T-helper 1 cell treated with Interleukin-12 subunit alpha and Interleukin-12 subunit beta and Interleukin-4 antibody, amounts not matched to agents 30 μg/mL and 1 μg/mL, for 36 hours (primary cell): ENCODE results near the gene COX6B2.

Source experiments
- H3K27ac Mint-ChIP-seq: one replicate; pipeline ENCODE4 v1.8.0; 2021; ENCODE audit warnings: mild to moderate bottlenecking, mixed read lengths
- H3K27me3 Mint-ChIP-seq: one replicate; pipeline ENCODE4 v1.8.0; 2021; ENCODE audit warnings: low read depth, mixed read lengths
- H3K36me3 Mint-ChIP-seq: one replicate; pipeline ENCODE4 v1.8.0; 2021; ENCODE audit warnings: low read depth, mixed read lengths
- H3K4me1 Mint-ChIP-seq: one replicate; pipeline ENCODE4 v1.8.0; 2021; ENCODE audit warnings: low read depth, mixed read lengths
- H3K4me3 Mint-ChIP-seq: one replicate; pipeline ENCODE4 v1.8.0; 2021; ENCODE audit warnings: mild to moderate bottlenecking, moderate library complexity, mixed read lengths
- H3K9me3 Mint-ChIP-seq: one replicate; pipeline ENCODE4 v1.8.0; 2021; ENCODE audit warnings: mixed read lengths

Gene COX6B2

GRCh38 chr19:55321466-55322137, 32.9 kb downstream of the COX6B2 start:
- Mint-ChIP-seq H3K27ac (no peak overlapping the region), H3K4me1 (peaks cover 7% of the 10 kb centered on the region), H3K36me3 (no peaks in the 10 kb centered on the region), H3K9me3 (no peaks in the 10 kb centered on the region), H3K4me3 (no peak overlapping the region), H3K27me3 (peaks cover 9% of the 10 kb centered on the region)

- H3K4me3 Mint-ChIP-seq: no peak overlapping the region
- H3K27ac Mint-ChIP-seq: no peak overlapping the region
- no peaks in the 10 kb centered on the region for H3K9me3 Mint-ChIP-seq
- H3K27me3 Mint-ChIP-seq: peaks cover 9% of the 10 kb centered on the region
- H3K36me3 Mint-ChIP-seq: no peaks in the 10 kb centered on the region
- H3K4me1 Mint-ChIP-seq: peaks cover 7% of the 10 kb centered on the region
Observed at GRCh38 chr19:55320844-55321419, 33.6 kb downstream of the COX6B2 start.

GRCh38 chr19:55319785-55320184, 34.7 kb downstream of the COX6B2 start:
- H3K36me3 Mint-ChIP-seq: no peaks in the 10 kb centered on the region
- no peak overlapping the region for H3K27ac Mint-ChIP-seq
- no peaks in the 10 kb centered on the region for H3K9me3 Mint-ChIP-seq
- peaks cover 4% of the 10 kb centered on the region for H3K4me1 Mint-ChIP-seq
- H3K27me3 Mint-ChIP-seq: peaks cover 9% of the 10 kb centered on the region
- H3K4me3 Mint-ChIP-seq: no peak overlapping the region

GRCh38 chr19:55316646-55317045, 37.9 kb downstream of the COX6B2 start:
- Mint-ChIP-seq H3K4me1 (no peaks in the 10 kb centered on the region), H3K27me3 (peaks cover under 1% of the 10 kb centered on the region), H3K4me3 (no peak overlapping the region), H3K9me3 (no peaks in the 10 kb centered on the region), H3K36me3 (no peaks in the 10 kb centered on the region), H3K27ac (no peak overlapping the region)

- Mint-ChIP-seq H3K9me3 (no peaks in the 10 kb centered on the region), H3K27ac (no peak overlapping the region), H3K27me3 (no peaks in the 10 kb centered on the region), H3K4me1 (no peaks in the 10 kb centered on the region), H3K4me3 (no peak overlapping the region), H3K36me3 (no peaks in the 10 kb centered on the region)
Observed at GRCh38 chr19:55315956-55316525, 38.5 kb downstream of the COX6B2 start.

GRCh38 chr19:55314396-55314795, 40.1 kb downstream of the COX6B2 start:
- no peaks in the 10 kb centered on the region for H3K27me3 Mint-ChIP-seq
- H3K4me1 Mint-ChIP-seq: no peaks in the 10 kb centered on the region
- no peak overlapping the region for H3K4me3 Mint-ChIP-seq
- no peak overlapping the region for H3K27ac Mint-ChIP-seq
- H3K36me3 Mint-ChIP-seq: no peaks in the 10 kb centered on the region
- no peaks in the 10 kb centered on the region for H3K9me3 Mint-ChIP-seq

GRCh38 chr19:55312621-55313512, 41.7 kb downstream of the COX6B2 start:
- Mint-ChIP-seq H3K27me3 (no peaks in the 10 kb centered on the region), H3K27ac (no peak overlapping the region), H3K9me3 (no peaks in the 10 kb centered on the region), H3K4me1 (no peaks in the 10 kb centered on the region), H3K36me3 (no peaks in the 10 kb centered on the region), H3K4me3 (no peak overlapping the region)

GRCh38 chr19:55311797-55312196, 42.7 kb downstream of the COX6B2 start:
- Mint-ChIP-seq H3K4me1 (no peaks in the 10 kb centered on the region), H3K9me3 (no peaks in the 10 kb centered on the region), H3K36me3 (peaks cover 3% of the 10 kb centered on the region), H3K27ac (no peak overlapping the region), H3K27me3 (no peaks in the 10 kb centered on the region), H3K4me3 (no peak overlapping the region)

GRCh38 chr19:55311397-55311796, 43.1 kb downstream of the COX6B2 start:
- Mint-ChIP-seq H3K27ac (no peak overlapping the region), H3K9me3 (no peaks in the 10 kb centered on the region), H3K36me3 (peaks cover 3% of the 10 kb centered on the region), H3K27me3 (no peaks in the 10 kb centered on the region), H3K4me1 (no peaks in the 10 kb centered on the region), H3K4me3 (no peak overlapping the region)

GRCh38 chr19:55310498-55310897, 44.0 kb downstream of the COX6B2 start:
- H3K27ac Mint-ChIP-seq: no peak overlapping the region
- no peaks in the 10 kb centered on the region for H3K27me3 Mint-ChIP-seq
- H3K4me3 Mint-ChIP-seq: no peak overlapping the region

GRCh38 chr19:55309448-55309847, 45.1 kb downstream of the COX6B2 start:
- Mint-ChIP-seq H3K27ac (no peak overlapping the region), H3K4me1 (peaks cover 2% of the 10 kb centered on the region), H3K9me3 (no peaks in the 10 kb centered on the region), H3K27me3 (no peaks in the 10 kb centered on the region), H3K36me3 (peaks cover 6% of the 10 kb centered on the region), H3K4me3 (no peak overlapping the region)

More at GRCh38 chr19:55310498-55310897, 44.0 kb downstream of the COX6B2 start:
- Mint-ChIP-seq H3K9me3 (no peaks in the 10 kb centered on the region), H3K4me1 (peaks cover 2% of the 10 kb centered on the region), H3K36me3 (peaks cover 3% of the 10 kb centered on the region)

- H3K9me3 Mint-ChIP-seq: no peaks in the 10 kb centered on the region
- no peak overlapping the region for H3K27ac Mint-ChIP-seq
- H3K4me3 Mint-ChIP-seq: no peak overlapping the region
- H3K4me1 Mint-ChIP-seq: peaks cover 2% of the 10 kb centered on the region
- H3K27me3 Mint-ChIP-seq: no peaks in the 10 kb centered on the region
- H3K36me3 Mint-ChIP-seq: peaks cover 6% of the 10 kb centered on the region
Observed at GRCh38 chr19:55308281-55308680, 46.2 kb downstream of the COX6B2 start.

- Mint-ChIP-seq H3K27ac (no peak overlapping the region), H3K27me3 (no peaks in the 10 kb centered on the region), H3K9me3 (no peaks in the 10 kb centered on the region), H3K4me1 (peaks cover 6% of the 10 kb centered on the region), H3K36me3 (peaks cover 6% of the 10 kb centered on the region), H3K4me3 (no peak overlapping the region)
Observed at GRCh38 chr19:55306712-55307111, 47.8 kb downstream of the COX6B2 start.

GRCh38 chr19:55305983-55306562, 48.4 kb downstream of the COX6B2 start:
- Mint-ChIP-seq H3K9me3 (no peaks in the 10 kb centered on the region), H3K4me1 (peaks cover 8% of the 10 kb centered on the region), H3K27me3 (no peaks in the 10 kb centered on the region), H3K4me3 (no peak overlapping the region), H3K36me3 (peaks cover 6% of the 10 kb centered on the region), H3K27ac (no peak overlapping the region)
